DMS153 (cell line): Measurements from ENCODE around the gene HOPX.
"Not testable (repeated sequence)": the region's sequence is repeated elsewhere in the genome, so short reads cannot be mapped to it uniquely, and the experiment has no call there.

Source experiments
- DNase-seq: peaks from one replicate; lab custom pipeline; 2025; lab: John Stamatoyannopoulos, UW

The HOPX gene

DNA sequence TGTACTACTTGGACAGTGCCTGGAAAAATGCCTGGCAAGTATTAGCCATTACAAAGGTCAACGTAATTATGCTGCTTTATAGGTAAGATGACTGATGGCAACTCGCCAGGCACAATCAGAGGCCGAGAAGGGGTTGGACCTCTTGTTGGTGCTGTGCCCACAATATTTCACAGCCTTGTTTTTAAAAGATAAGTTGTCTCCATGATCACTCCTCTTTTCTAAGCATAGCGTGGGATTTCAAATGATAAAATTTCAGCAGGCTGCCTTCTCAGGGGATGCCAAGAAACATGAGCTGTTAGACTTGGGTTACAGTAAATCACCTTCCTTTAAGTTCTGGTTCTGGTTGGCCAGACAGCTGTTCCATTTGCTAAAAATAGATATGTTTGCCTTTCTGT is 26.9 kb downstream of the HOPX start:
- DNase-seq, result no peak

DNA sequence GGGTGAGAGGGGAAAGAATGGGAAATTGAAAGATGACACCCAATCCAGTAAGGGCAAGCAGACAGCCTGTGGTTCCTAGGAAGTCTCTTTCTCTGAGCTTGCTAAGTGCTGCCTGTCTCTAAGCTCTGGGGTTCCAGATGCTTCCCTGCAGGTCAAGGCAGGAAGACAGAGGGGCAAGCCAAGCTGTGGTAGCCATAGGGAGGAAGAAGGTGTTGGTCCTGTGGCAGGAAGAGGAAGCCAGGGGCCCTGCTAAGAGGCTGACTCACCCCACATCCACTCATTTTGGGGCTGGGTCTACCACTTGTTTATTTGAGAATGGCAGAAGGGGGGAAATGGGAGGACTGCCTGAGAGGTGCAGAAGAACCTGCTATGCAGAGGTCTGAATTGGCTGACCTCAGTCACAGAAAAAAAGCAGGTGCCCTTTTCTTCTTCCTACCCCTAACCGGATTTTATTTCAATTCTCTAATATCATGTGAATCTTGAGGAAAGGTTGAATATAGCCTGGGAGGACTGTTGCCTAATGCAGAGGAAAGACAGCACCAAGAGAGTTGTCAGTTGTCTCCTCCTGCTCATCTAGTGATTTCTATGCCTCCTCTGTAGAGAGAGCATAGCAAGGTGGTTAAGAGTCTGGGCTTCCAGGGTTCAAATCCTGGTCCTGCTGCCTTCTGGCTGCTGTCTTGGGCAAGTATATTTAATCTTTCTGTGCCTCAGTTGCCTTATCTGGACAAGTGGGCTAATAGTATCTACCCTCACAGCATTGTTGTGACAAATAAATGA is 27.4 kb downstream of the HOPX start:
- DNase-seq, result no peak

DNA sequence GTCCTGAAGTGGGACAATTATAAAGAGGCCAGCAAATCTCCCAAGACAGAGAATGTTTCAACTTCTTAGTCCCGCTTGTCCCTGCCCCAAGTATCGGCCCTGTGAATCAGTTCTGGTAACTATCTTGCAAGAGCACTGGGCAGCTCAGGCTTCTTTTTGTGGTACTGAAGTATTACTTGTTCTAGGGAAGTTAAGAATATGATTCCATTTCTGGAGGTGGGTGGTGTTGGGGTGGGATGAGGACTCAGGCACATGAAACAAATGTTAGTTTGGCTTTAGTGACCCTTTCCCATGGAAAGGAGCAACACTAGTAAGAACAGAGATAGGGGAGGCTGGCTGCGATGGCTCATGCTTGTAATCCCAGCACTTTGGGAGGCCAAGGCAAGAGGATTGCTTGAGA is 28.9 kb downstream of the HOPX start:
- DNase-seq, result no peak

DNA sequence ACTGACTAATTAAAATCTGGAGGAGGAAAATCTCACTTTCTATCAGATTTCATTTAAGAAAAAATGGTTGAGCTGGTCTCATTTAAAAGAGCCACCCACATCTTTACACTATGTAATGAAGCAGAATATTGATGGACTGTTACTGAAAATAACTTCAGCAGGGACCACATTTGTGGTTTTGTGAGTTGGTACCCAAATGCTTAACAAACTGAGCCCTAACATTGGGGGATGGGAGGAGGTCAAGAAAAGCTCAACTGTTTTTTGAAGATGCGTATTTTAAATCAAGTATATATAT is 30.1 kb downstream of the HOPX start:
- DNase-seq, result no peak

DNA sequence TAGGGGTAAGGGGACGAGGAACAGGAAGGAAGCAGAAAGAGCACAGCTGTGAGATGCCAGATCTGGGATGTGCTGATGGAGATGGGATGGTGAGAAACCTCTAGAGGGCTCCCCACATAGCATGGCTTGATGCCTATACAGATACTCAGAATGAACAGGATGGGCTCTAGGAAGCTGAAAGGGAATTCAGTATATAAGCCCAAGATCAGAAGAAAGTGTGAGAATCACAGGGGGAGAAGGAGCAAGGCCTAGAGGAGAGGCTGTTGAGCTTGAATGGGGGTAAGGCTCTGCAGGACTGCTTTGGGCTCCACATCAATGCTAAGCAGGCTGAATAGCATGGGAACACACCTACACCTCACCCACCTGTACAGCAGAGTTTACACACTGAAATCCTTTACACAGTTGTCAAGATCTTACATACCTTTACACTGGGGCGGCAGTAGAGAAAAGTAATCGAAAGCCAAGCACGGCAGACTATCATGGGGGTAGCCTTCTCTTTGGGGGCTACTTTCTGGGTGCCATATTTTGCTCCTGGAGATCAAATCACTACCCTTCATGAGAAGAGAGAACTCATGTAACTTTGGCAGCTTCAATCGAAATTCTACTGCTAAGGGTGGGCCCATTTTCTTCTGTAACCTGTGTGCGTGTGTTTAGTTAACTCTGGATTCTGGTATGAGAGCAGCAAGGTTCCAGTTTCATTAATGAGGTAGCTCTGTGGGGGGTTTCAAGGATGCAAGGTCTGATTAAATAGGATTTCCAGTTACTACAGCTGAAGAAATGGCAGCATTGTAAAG is 30.6 kb downstream of the HOPX start:
- DNase-seq, result no peak

DNA sequence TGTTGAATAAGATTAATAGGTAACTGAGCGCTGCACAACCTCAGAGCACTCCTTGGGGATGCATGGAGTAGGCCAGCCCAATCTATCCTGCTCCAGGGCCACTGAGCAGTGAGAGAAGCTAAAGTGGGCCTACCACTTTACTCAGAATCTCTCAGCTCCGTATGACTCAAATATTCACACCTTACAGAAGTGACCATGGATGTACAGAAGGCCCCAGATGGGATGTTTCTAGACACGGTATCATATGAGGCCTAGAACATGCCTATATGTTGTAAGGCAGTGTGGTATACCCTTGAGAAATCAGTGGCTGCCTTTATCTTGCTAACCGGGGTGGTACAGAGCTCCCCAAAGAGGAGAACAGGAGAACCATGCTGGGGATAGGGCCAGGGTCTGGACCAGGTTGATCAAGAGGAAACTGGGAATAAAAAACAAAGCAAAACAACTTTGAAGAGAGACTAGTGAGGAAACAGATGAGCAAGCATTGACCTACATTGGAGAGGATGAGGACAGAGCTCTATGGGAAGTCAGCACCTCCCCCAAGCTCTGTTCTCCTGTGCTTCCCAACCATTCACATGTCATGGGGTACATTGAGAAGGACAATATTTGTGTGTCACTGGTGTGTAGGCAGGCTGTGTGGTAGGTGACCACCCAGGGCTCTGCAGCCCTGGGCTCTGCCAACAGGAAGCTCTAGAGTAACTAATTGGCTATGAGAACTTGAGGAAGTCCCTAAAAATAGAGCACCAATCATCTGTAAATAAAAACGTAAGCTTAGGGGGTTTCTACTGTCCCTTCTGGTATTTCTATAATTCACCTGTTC is 31.4 kb downstream of the HOPX start:
- DNase-seq, result no peak

DNA sequence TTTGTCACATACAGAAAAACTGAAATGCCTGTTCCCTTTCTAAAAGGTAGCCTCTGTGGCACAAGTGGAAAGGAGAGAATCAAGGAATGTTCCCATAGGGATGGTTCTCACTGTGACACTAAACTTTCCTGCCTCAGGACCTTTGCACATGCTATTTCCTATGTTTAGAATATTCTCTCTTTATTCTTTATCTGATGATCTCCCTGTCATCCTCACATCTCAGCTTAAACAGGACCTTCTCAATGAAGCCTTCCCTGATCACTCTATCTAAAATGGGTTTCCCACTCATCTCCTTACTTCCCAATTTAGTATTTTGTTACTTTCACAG is 32.3 kb downstream of the HOPX start:
- no peak for DNase-seq

DNA sequence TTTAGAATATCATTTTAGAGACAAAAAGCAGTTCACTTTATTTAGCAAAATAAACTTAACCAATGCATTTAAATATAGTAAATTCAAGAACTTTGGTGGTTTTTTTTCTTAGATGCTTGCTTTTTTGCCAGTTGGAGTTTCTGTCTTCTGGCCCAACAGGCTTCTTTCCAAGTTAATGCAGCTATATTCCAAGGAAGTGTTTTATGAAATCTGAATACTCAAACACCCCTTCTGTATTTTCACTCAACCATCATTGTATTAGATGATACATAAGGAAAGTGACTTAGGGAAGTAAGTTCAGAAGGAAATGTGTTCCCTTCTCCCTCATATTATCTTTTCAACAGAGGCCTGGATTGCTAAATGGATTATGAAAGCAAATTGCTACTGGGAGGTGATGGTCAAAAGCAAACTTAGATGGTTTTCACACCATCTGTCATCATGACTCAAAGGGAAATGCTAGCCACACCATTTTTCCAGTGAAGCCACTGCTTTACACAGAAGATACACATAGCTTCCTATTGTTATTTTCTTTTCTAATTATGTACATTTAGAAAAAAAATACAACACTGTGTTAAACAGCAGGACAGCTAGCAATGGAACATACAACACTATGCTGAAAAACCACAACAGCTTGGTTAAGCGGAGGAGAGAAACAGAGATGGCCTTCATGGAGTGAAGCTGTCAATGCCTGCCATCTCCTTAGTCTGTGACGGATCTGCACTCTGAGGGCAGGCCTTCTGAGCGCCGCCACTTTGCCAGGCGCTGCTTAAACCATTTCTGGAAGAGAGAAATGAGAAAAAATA is 32.9 kb downstream of the HOPX start:
- DNase-seq, result no peak

DNA sequence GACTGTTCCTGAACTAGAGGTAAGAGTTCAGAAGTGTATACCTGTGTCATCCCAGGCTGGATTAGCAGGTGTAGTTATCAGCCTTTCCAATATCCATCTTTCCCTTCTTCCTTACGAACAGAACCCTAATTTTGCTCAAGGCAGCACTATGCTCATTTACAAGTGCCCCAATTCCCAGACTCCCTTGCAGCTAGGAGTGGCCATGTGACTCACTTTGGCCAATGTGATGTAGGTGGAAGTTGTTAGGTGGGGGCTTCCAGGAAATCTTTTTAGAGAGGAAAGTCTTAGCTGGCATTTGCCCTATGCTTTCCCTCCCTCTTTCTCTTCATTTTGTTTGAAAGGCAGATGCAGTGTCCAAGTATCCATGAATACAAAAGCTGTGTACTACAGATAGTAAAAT is 34.8 kb downstream of the HOPX start:
- no peak for DNase-seq

DNA sequence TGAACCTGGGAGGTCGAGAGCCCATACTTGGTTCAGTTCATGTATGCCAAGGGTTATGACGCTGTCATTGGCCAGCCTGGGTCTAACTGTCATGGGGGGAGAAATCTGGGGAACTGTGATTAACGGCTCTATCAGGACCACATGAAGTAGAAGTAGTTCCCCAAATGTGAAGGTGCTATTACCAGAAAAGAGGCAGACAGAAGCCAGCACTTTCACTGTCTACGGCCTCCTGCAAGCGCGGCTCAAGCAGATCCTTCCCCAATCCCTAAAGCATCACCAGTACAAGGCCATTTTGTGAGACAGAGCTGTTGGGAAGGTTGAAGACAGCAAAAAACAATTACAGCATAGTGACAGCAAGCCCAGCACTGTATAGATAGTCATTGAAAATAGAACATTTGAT is 37.5 kb downstream of the HOPX start:
- no peak for DNase-seq

DNA sequence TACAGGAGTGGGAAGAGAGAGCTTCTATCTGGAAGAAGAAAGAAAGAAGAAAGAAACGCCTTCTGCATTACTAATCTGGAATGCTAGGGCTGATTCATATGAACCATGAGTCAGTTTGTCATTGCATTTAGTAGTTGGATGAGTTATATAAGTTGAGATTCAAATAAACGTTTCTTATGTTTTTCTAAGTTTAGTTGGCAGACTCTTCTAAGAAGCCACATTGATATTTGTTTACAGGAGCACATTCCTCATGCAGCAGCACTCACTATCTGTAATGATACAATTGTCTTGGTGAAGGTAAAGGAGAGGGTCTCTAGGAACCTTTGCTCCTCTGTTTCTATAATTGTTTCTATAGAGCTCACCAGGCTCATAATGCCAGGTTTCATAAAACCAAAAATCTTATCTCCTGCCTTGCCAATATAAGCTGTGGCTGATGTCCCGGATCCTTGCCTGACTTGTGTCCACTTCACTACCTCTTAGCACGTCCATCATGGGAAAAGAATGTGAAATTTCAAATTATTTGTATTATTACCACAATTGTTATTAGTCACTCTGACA is 39.5 kb downstream of the HOPX start:
- no peak for DNase-seq

DNA sequence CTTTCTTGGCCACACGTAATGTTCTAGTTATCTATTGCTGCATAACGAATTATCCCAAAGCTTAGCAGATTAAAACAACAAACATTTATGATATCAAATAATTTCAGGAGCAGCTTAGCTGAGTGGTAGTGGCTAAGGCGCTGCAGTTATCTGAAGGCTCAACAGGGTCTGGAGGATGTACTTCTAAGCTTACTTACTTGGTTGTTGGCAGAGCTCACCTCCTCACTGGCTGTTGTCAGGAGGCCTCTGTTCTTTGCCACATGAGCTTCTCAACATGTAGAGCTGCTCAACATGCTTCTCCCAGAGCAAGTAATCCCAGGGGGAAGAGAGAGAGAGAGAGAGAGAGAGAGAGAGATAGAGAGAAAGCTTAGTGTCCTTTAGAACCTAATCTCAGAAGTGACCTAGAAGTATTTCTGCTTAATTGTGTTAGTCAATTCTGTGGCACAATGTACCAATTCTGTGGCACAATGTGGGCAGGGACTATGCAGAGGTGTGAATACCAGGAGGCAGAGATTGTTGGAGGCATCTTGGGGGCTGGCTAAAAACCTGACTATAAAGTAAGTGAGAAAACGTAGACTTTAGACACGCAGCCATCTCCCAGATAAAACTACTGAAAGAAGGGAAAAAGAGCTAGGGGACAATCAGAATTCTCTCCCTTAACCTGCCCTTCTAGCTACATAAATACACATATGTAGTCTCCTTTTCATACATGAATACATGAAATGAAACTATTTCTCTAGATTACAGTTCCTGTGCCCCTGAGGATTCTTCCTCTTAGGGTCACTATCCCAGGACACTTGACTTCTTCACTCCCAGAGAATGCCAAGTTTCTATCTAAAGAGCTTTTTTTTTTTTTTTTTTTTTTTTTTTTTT is 40.2 kb downstream of the HOPX start:
- no peak for DNase-seq

DNA sequence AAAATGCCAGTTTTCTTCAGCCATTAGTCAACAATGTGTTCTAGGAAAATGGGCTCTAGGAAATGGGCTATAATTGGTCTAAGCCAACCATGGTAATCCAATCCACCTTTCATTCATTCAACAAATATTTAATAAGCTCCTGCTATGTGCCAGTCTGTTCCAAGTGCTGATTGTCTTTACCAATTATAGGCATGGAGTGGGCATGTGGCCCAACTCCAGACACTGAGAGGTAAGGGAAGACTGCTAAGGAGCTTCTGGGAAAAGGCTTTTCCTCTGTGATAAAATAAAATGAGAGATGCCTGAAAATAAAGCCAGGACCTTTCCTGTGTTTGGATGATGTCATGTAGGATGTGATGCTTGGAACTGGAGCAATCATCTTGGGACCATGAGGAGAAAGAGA is 43.3 kb downstream of the HOPX start:
- no peak for DNase-seq

DNA sequence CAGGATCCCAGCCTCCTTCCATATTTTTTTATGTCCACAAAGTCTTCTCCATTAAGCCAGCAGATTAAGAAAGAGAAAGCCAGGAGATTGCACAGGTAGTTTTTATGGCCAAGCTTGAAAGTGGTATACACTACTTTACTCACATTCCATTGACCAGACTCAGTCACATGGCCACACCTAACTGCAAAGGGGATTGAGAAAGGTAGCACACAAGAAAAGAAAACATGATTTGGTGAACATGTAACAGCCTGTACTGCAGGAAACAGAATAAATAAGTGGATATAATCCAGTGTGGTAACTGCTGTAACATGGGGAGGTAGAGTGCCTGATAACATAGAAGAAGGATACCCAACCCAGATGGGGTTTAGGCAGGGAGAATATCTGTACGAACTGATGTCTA is 43.9 kb downstream of the HOPX start:
- no peak for DNase-seq

DNA sequence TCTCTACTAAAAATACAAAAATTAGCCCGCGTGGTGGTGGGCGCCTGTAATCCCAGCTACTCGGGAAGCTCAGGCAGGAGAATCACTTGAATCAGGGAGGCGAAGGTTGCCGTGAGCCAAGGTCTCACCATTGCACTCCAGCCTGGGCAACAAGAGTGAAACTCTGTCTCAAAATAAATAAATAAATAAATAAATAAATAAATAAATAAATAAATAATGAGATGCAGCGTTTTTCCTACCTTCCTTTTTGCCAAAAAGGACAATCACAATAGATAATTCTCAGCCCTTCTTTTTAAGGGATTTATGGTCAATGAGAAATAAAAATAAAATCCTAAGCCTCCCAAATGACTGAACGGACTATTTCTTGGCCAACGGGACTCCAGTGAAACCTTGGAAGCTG is 46.1 kb downstream of the HOPX start:
- DNase-seq, result not testable (repeated sequence)

DNA sequence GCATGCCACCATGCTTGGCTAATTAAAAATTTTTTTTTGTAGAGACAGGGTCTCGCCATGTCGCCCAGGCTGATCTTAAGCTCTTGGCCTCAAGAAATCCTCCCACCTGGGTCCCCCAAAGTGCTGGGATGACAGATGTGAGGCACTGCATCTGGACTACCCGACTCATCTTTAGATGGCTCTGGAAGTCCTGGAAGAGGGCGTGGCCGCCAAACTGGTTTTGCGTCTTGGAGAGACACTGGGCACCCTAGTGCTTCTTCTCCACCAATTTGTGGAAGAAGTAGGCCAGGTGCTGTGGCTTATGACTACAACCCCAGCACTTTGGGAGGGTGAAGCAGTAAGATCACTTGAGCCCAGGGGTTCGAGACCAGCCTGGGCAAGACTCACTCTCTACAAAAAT is 47.6 kb downstream of the HOPX start:
- DNase-seq, result no peak

DNA sequence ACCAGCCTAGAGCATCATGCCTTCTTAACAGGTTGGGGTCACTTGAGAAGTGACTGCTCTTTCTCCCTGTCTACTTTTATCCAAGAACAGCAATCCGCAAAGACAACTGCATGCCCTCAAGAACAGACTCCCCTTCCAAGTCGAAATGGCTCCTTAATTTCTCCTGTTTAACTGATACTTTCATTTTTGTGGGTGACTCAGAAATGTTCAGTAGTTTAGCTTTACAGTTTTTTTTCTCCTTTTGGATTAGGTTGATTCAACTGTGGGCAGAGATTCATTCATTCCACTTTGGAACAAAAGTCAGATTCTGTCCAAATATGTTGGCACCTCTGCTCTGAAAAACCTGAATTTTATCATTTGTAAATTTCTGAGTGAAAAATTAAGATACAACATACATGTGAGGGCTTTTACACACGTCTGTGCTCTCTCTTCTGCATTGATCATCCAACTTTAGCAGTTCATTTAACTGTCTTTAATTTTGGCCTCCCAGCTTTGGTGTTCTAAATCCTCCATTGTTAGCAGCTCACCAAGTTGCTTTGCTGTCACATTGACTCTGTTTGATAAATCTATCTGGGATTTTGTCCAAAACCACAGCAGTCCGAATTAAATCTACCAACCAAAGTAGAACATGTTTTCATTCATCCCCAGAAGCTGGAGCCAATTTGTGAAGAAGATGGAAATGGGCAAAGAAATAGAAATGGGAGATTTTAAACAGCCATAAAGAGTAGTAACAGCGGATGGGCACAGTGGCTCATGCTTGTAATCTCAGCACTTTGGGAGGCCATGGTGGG is 50.0 kb downstream of the HOPX start:
- DNase-seq, result no peak

DNA sequence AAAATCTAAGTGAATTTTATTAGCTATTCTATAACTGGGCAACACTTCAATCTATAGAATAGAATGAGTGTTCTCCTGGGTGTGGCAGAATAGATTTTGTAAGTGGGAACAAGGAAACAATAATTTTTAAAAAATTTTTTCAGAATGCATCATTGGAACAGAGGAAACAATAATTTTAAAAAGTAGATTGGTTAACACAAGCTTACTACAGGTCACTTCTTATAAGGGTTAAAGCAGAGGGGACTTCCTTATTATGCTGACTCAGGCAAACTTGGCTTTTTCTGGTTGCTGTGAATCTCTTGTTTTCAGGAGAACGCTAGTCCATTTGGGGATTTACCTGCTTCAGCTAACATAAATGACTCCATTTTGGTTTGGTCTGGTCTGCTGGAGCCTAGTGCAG is 52.5 kb downstream of the HOPX start:
- DNase-seq, result no peak

DNA sequence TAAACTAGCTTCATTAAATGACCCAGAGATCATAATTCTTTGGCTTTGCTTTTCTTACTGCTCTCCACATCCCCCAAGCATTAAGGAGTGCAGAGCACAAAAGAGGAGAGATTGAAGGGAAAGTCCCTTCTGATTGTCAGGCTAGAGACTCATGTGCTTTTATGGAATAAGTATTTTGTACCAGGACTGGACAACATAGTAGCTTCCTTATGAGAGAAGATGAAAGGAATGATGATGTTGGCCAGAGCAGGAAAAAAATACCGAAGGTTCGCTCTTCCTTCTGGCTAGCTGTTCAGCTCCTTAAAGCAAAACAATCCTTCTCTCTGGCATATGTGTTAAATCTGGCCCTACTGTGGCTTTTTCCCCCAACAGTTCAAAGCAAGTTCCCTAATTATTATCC is 53.1 kb downstream of the HOPX start:
- DNase-seq, result no peak

DNA sequence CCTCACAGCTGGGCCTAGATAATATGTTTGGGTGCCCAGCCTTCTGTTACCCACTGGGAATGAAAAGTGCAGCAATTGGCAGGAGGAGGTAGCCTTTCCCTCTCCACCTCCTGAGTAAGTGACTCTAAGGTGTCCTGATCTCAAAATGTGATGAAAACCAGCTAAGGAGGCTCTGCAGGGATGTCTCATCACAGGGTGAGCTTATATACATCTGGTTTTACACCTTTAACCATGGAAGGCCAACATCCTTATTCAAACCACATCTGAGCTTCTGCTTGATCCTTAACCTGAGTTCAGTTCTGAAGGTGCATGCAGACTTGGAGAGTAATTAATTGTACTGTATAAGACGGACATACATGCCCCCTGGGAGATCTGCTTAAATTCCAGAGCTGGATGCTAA is 53.7 kb downstream of the HOPX start:
- DNase-seq, result no peak
